ENCODE measurements around the gene TOMM70.
"Not testable (repeated sequence)": the region's sequence is repeated elsewhere in the genome, so short reads cannot be mapped to it uniquely, and the experiment has no call there.

Gene TOMM70

GRCh38 chr3:100400780-100401673 is at the start of gene TOMM70, which contains the start of gene LNP1:
TOMM70 (minus strand) TSS chr3:100401089; CDS start chr3:100400949, 140 bp downstream.
LNP1 (plus strand) TSS chr3:100401539; CDS start chr3:100429730, 28,191 bp downstream.
- Histone ChIP-seq H3K4me3 (ENCODE audit: low read length in 2 of 2) (peak within 1 kb of the TSS; percentile 100), H3K4me1 (ENCODE audit: control insufficient read depth in 2 of 2, insufficient read depth in 2 of 2, low read length in 2 of 2) (peaks cover 15 to 20% of the 10 kb centered on the region in 2 donors), H3K9me3 (ENCODE audit: control insufficient read depth in 2 of 2, low read length in 2 of 2) (no peaks in the 10 kb centered on the region), H3K36me3 (ENCODE audit: control insufficient read depth in 2 of 2, insufficient read depth in 2 of 2, low read length in 2 of 2) (no peaks in the 10 kb centered on the region), H3K9ac (ENCODE audit: low read depth in 1 of 2, low read length in 2 of 2) (peak within 1 kb of the TSS; percentile 89 to 94), H3K27ac (ENCODE audit: low read depth in 2 of 2, low read length in 2 of 2) (peak within 1 kb of the TSS; percentile 91 to 92), H3K27me3 (ENCODE audit: control insufficient read depth in 2 of 2, insufficient read depth in 2 of 2, low read length in 2 of 2) (no peaks in the 10 kb centered on the region)

DNA sequence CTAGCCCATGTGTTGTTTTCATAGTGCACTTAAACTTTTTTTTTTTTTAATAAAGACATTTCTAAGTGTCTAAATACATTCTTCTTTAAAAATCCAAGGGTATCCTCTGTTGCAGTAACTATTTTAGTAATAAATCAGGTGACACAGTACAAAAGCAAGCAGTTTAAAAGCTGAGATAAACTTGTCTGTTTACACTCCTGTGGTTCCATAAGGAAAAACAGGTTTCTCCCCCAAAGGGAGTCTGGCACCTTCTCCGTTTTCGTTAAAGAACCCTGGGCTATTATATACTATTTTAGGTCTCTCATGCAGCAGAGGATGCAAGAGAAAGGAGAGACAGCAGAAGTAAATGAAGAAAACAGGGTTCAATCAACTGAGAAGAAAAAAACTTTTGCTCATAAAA is 48.3 kb upstream of the TOMM70 start:
- no peaks in the 10 kb centered on the region for H3K36me3 ChIP-seq (ENCODE audit: control insufficient read depth in 2 of 2, insufficient read depth in 2 of 2, low read length in 2 of 2)
- H3K4me3 ChIP-seq (ENCODE audit: low read length in 2 of 2), result no peak overlapping the region
- H3K27me3 ChIP-seq (ENCODE audit: control insufficient read depth in 2 of 2, insufficient read depth in 2 of 2, low read length in 2 of 2), result no peaks in the 10 kb centered on the region
- H3K9me3 ChIP-seq (ENCODE audit: control insufficient read depth in 2 of 2, low read length in 2 of 2), result no peaks in the 10 kb centered on the region
- H3K4me1 ChIP-seq (ENCODE audit: control insufficient read depth in 2 of 2, insufficient read depth in 2 of 2, low read length in 2 of 2), result no peaks in the 10 kb centered on the region
- no peak overlapping the region for H3K27ac ChIP-seq (ENCODE audit: low read depth in 2 of 2, low read length in 2 of 2)
- H3K9ac ChIP-seq (ENCODE audit: low read depth in 1 of 2, low read length in 2 of 2), result no peak overlapping the region

GRCh38 chr3:100448079-100448478 is 47.2 kb upstream of the TOMM70 start:
- H3K9me3 ChIP-seq (ENCODE audit: control insufficient read depth in 2 of 2, low read length in 2 of 2), result no peaks in the 10 kb centered on the region
- no peaks in the 10 kb centered on the region for H3K4me1 ChIP-seq (ENCODE audit: control insufficient read depth in 2 of 2, insufficient read depth in 2 of 2, low read length in 2 of 2)
- H3K27me3 ChIP-seq (ENCODE audit: control insufficient read depth in 2 of 2, insufficient read depth in 2 of 2, low read length in 2 of 2), result no peaks in the 10 kb centered on the region
- H3K4me3 ChIP-seq (ENCODE audit: low read length in 2 of 2), result no peak overlapping the region
- no peak overlapping the region for H3K9ac ChIP-seq (ENCODE audit: low read depth in 1 of 2, low read length in 2 of 2)
- H3K27ac ChIP-seq (ENCODE audit: low read depth in 2 of 2, low read length in 2 of 2), result no peak overlapping the region
- no peaks in the 10 kb centered on the region for H3K36me3 ChIP-seq (ENCODE audit: control insufficient read depth in 2 of 2, insufficient read depth in 2 of 2, low read length in 2 of 2)

- not testable (repeated sequence) for H3K27ac ChIP-seq (ENCODE audit: low read depth in 2 of 2, low read length in 2 of 2); H3K36me3 ChIP-seq (ENCODE audit: control insufficient read depth in 2 of 2, insufficient read depth in 2 of 2, low read length in 2 of 2); H3K9ac ChIP-seq (ENCODE audit: low read depth in 1 of 2, low read length in 2 of 2); H3K9me3 ChIP-seq (ENCODE audit: control insufficient read depth in 2 of 2, low read length in 2 of 2); H3K4me1 ChIP-seq (ENCODE audit: control insufficient read depth in 2 of 2, insufficient read depth in 2 of 2, low read length in 2 of 2); H3K4me3 ChIP-seq (ENCODE audit: low read length in 2 of 2); H3K27me3 ChIP-seq (ENCODE audit: control insufficient read depth in 2 of 2, insufficient read depth in 2 of 2, low read length in 2 of 2)
Observed at GRCh38 chr3:100447067-100447466, 46.2 kb upstream of the TOMM70 start.

DNA sequence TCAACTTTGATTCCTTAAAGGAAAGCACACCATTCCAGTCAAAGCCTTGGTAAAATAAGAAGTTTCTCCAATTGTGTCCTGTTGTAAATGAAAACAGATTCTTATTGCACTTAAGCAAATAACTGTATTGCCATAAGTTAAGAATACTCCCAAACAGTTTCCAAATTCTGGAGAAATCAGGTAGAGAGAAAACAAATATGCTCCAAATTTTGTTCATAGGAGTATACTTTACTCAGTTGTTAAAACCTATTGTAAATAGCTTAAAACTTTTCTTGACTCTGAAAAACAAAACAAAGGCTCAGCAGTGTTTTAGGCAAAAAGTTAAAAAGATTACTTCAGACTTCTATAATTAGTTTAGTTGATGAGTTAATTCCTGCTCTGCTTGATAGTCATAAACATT is 42.8 kb upstream of the TOMM70 start:
- no peaks in the 10 kb centered on the region for H3K36me3 ChIP-seq (ENCODE audit: control insufficient read depth in 2 of 2, insufficient read depth in 2 of 2, low read length in 2 of 2)
- no peaks in the 10 kb centered on the region for H3K4me1 ChIP-seq (ENCODE audit: control insufficient read depth in 2 of 2, insufficient read depth in 2 of 2, low read length in 2 of 2)
- no peak overlapping the region for H3K4me3 ChIP-seq (ENCODE audit: low read length in 2 of 2)
- H3K27ac ChIP-seq (ENCODE audit: low read depth in 2 of 2, low read length in 2 of 2), result no peak overlapping the region
- no peaks in the 10 kb centered on the region for H3K9me3 ChIP-seq (ENCODE audit: control insufficient read depth in 2 of 2, low read length in 2 of 2)
- no peak overlapping the region for H3K9ac ChIP-seq (ENCODE audit: low read depth in 1 of 2, low read length in 2 of 2)
- H3K27me3 ChIP-seq (ENCODE audit: control insufficient read depth in 2 of 2, insufficient read depth in 2 of 2, low read length in 2 of 2), result no peaks in the 10 kb centered on the region

DNA sequence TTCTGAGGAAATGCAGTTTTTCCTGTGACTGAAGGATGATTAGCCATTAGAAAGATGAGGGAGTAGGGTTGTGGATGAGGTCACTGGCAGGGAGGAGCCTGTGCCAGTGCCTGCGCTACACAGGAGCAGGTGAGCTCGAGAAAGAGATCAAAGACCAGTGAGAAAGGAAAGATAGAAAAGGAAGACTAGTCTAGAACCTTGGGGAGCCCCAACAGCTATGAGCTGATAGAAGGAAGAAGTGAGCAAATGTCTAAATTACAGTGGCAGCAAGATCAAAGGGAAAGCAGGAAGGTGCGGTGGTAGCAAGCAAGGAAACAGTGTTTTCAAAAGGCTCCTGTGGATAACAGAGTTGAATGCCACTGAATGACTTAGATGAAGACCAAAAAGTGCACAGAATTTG is 40.0 kb upstream of the TOMM70 start:
- Histone ChIP-seq H3K27me3 (ENCODE audit: control insufficient read depth in 2 of 2, insufficient read depth in 2 of 2, low read length in 2 of 2) (no peaks in the 10 kb centered on the region), H3K36me3 (ENCODE audit: control insufficient read depth in 2 of 2, insufficient read depth in 2 of 2, low read length in 2 of 2) (no peaks in the 10 kb centered on the region), H3K4me1 (ENCODE audit: control insufficient read depth in 2 of 2, insufficient read depth in 2 of 2, low read length in 2 of 2) (no peaks in the 10 kb centered on the region), H3K9me3 (ENCODE audit: control insufficient read depth in 2 of 2, low read length in 2 of 2) (no peaks in the 10 kb centered on the region), H3K4me3 (ENCODE audit: low read length in 2 of 2) (no peak overlapping the region), H3K9ac (ENCODE audit: low read depth in 1 of 2, low read length in 2 of 2) (no peak overlapping the region), H3K27ac (ENCODE audit: low read depth in 2 of 2, low read length in 2 of 2) (no peak overlapping the region)

DNA sequence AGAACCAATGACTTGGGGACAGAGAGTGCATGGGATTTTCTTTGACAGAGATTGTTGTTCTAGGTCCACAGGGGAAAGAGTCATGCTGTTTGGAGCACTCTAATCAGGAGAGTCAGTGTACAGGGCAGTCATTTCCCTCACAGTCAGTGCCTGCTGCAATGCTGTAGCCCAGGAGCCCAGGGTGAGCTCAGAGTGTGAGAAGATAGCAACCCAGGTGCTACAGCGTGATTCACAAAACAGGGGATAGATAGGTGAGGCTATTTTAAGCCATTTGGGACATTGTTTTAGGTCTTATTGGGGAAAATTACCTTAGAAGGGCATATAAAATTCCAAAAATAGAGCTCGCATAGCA is 37.7 kb upstream of the TOMM70 start:
- Histone ChIP-seq H3K9me3 (ENCODE audit: control insufficient read depth in 2 of 2, low read length in 2 of 2) (no peaks in the 10 kb centered on the region), H3K27me3 (ENCODE audit: control insufficient read depth in 2 of 2, insufficient read depth in 2 of 2, low read length in 2 of 2) (no peaks in the 10 kb centered on the region), H3K4me1 (ENCODE audit: control insufficient read depth in 2 of 2, insufficient read depth in 2 of 2, low read length in 2 of 2) (no peaks in the 10 kb centered on the region), H3K9ac (ENCODE audit: low read depth in 1 of 2, low read length in 2 of 2) (no peak overlapping the region), H3K4me3 (ENCODE audit: low read length in 2 of 2) (no peak overlapping the region), H3K27ac (ENCODE audit: low read depth in 2 of 2, low read length in 2 of 2) (no peak overlapping the region), H3K36me3 (ENCODE audit: control insufficient read depth in 2 of 2, insufficient read depth in 2 of 2, low read length in 2 of 2) (no peaks in the 10 kb centered on the region)

GRCh38 chr3:100437721-100438622 is 37.1 kb upstream of the TOMM70 start:
- no peak overlapping the region for H3K4me3 ChIP-seq (ENCODE audit: low read length in 2 of 2)
- H3K27ac ChIP-seq (ENCODE audit: low read depth in 2 of 2, low read length in 2 of 2), result no peak overlapping the region

DNA sequence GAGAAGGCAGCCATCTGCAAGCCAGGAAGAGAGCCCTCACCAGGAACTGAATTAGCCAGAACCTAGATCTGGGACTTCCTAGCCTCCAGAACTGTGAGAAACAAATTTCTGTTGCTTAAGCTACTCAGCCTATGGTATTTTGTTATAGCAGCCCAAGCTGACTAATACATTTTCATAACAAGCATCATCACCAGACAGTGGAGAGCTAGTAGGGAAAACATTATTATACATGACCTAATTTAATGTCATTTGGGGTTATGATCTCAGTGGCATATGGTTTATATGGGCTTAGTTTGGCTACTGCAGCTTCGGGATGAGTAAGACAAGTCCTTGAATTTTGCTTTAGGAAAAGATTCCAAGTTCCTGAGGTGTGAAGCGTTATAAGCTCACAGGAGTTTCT is 36.1 kb upstream of the TOMM70 start:
- Histone ChIP-seq H3K27me3 (ENCODE audit: control insufficient read depth in 2 of 2, insufficient read depth in 2 of 2, low read length in 2 of 2) (no peaks in the 10 kb centered on the region), H3K9ac (ENCODE audit: low read depth in 1 of 2, low read length in 2 of 2) (no peak overlapping the region), H3K36me3 (ENCODE audit: control insufficient read depth in 2 of 2, insufficient read depth in 2 of 2, low read length in 2 of 2) (no peaks in the 10 kb centered on the region), H3K4me1 (ENCODE audit: control insufficient read depth in 2 of 2, insufficient read depth in 2 of 2, low read length in 2 of 2) (no peaks in the 10 kb centered on the region), H3K4me3 (ENCODE audit: low read length in 2 of 2) (no peak overlapping the region), H3K9me3 (ENCODE audit: control insufficient read depth in 2 of 2, low read length in 2 of 2) (no peaks in the 10 kb centered on the region), H3K27ac (ENCODE audit: low read depth in 2 of 2, low read length in 2 of 2) (no peak overlapping the region)

More at GRCh38 chr3:100437721-100438622, 37.1 kb upstream of the TOMM70 start:
- Histone ChIP-seq H3K36me3 (ENCODE audit: control insufficient read depth in 2 of 2, insufficient read depth in 2 of 2, low read length in 2 of 2) (no peaks in the 10 kb centered on the region), H3K9me3 (ENCODE audit: control insufficient read depth in 2 of 2, low read length in 2 of 2) (no peaks in the 10 kb centered on the region), H3K9ac (ENCODE audit: low read depth in 1 of 2, low read length in 2 of 2) (no peak overlapping the region), H3K4me1 (ENCODE audit: control insufficient read depth in 2 of 2, insufficient read depth in 2 of 2, low read length in 2 of 2) (no peaks in the 10 kb centered on the region), H3K27me3 (ENCODE audit: control insufficient read depth in 2 of 2, insufficient read depth in 2 of 2, low read length in 2 of 2) (no peaks in the 10 kb centered on the region)

DNA sequence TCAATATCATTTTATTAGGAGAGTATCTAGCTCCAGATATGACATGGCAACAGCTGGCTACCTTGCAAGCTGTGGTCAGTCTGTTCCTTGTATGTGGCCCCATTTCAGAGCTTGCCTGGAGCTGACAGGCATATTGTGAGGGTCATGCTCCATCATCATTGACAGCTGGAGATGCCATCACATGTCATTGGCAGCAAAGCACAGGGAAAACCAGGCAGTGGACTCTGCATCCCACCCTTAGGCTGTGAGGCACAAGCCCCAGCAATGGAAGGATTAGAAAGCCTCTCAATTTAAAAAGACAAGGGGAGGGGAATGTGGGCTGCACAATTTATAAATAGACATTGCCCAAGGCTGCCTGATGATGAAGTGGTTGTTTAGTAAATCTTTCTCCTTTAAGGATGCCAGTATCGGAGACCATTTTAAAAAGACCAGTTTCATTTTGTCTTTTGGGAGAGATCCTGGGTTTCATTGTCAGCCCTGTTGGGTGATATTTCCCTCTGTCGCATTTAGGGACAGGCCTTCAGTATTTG is 28.4 kb upstream of the TOMM70 start:
- H3K36me3 ChIP-seq (ENCODE audit: control insufficient read depth in 2 of 2, insufficient read depth in 2 of 2, low read length in 2 of 2), result no peaks in the 10 kb centered on the region
- H3K27me3 ChIP-seq (ENCODE audit: control insufficient read depth in 2 of 2, insufficient read depth in 2 of 2, low read length in 2 of 2), result no peaks in the 10 kb centered on the region
- H3K27ac ChIP-seq (ENCODE audit: low read depth in 2 of 2, low read length in 2 of 2), result no peak overlapping the region
- no peak overlapping the region for H3K4me3 ChIP-seq (ENCODE audit: low read length in 2 of 2)
- H3K9me3 ChIP-seq (ENCODE audit: control insufficient read depth in 2 of 2, low read length in 2 of 2), result no peaks in the 10 kb centered on the region
- H3K9ac ChIP-seq (ENCODE audit: low read depth in 1 of 2, low read length in 2 of 2), result no peak overlapping the region
- H3K4me1 ChIP-seq (ENCODE audit: control insufficient read depth in 2 of 2, insufficient read depth in 2 of 2, low read length in 2 of 2), result peaks cover 4 to 5% of the 10 kb centered on the region in 2 donors

All from mucosa of rectum (tissue), 2 donors.